Measurements from ENCODE around the gene ANAPC2.

ANAPC2 gene

DNA sequence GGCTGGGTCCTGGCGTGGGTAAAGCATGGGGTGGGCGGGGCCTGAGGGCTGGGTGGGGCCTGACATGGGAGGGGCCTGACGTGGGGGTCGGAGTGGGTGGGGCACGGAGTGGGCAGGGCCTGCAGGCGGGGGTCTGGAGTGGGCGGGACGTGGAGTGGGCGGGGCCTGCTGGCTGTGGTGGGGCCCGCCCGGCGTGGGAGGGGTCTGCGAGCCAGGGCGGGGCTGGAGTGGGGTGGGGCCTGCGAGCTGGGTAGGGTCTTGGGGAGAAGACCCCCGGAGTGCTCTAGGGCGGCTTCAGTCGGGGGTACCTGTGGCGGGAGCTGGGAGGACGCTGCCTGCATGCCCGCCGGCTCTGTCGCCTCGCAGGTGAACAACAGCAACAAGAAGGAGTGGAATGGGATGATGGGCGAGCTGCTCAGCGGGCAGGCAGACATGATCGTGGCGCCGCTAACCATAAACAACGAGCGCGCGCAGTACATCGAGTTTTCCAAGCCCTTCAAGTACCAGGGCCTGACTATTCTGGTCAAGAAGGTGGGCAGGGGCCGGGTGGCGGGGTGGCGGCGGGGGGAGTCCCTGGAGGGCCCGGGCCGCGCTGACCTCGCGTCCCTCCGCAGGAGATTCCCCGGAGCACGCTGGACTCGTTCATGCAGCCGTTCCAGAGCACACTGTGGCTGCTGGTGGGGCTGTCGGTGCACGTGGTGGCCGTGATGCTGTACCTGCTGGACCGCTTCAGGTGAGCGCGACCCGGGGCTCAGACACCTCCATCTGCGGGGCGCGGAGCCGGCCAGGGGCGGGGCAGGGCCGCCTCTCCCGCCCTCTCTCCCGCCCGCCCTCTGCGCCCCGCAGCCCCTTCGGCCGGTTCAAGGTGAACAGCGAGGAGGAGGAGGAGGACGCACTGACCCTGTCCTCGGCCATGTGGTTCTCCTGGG is 26.5 kb downstream of the ANAPC2 start:
- no peak for DNase-seq (ENCODE audit: low spot score)

DNA sequence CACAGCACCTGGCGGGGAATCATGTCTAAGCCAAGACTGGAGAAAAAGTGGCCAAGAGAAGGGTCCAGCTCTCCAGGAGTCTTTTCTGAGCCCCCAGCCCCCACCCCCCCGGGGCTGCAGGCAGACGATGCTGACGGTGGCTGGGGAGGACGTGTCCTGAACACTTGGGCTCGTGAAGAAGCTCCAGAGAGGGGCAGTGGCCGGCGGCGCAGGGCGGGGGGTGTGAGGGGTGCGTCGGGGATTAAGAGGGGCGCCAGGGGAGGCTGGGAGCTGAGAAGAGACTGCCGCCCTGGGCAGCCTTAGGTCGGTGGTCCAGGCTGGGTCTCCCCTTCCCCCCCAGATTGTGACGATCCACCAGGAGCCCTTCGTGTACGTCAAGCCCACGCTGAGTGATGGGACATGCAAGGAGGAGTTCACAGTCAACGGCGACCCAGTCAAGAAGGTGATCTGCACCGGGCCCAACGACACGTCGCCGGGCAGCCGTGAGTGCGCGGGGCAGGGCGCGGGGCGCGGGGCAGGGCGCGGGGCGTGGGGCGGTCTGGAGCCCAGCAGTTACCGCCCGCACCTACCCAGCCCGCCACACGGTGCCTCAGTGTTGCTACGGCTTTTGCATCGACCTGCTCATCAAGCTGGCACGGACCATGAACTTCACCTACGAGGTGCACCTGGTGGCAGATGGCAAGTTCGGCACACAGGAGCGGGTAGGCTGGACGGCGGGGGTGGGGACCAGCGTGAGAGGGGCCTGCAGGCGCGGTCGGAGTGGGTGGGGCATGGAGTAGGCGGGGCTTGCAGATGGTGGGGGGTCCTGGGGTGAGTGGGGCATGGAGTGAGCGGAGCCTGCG is 27.4 kb downstream of the ANAPC2 start:
- DNase-seq (ENCODE audit: low spot score) = no peak

DNA sequence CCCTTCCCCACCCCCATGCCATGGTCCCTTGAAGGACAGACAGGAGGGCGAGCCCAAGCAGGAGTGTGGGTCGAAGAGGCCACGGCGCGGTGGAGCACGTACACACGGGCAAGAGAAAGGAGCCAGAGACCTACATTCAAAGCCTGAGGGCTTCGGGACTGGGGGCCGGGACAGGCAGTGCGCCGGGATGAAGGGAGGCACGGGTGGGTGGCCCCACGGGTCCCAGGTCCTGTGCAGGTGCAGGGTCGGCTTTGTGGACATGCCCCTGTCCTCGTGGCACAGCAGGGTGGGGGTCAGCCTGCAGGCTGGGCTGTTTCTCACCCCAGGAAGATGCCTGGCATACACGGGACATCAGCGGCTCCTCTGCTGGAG is 28.3 kb downstream of the ANAPC2 start:
- DNase-seq (ENCODE audit: low spot score) = no peak

DNA sequence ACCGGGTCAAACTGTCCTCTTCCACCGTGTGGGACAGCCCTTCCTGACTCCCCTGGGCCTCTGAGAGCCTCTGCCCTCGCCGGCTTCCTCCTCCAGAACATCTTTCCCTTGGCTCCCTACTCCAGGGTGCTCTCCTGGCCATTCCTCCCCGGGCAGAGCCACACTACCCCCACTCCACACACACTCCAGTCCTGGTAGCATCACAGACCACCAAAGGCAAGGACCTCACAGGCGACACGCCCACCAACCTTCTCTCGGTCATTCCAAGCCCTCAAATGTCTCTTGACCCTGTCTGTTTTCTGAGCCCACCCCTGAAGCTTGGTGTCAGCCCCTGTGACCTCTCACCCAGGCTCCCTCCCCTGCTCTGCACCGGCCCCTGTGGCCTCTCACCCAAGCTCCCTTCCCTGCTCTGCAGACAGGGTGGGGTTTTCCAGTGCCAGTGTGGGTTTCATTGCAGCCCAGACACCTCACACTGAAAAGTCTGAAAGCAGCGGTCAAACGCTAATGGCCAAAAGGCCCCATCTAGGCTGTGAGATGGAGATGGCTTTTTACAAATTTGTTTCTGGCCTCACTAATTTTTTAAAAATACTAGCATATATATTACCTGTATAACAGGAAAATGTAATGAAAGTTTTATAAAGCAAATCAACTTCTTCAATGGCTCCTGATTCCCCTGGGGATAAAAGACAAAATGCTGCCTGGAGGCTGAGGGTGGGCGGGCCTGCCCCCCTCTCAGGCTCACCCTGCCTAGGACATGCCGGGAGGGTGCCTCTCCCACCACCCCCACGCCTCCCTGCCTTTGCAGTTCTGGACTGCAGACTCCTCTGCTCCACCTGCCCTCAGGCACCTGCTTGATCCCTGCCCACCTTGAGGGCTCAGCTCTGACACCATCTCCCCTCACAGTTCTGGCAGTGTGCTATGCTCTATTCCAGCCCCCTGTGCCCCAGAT is 29.0 kb downstream of the ANAPC2 start:
- no peak for DNase-seq (ENCODE audit: low spot score)

DNA sequence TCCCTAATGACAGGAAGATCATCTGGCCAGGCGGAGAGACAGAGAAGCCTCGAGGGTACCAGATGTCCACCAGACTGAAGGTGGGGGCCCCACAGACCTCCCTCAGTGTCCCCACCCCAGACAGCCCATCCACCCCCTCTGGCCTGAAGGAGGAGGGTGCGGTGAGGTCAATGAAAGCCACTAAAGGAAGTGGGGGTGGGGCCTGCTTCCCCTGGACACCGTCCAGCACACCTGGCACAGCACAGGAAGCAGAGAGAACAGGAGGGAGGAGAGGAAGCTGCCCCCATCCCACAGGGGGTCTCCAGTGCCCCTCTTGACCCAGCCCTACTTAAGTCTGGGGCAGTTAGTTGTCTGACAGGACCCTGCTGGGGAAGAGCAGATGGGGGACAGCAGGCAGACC is 29.7 kb downstream of the ANAPC2 start:
- no peak for DNase-seq (ENCODE audit: low spot score)

DNA sequence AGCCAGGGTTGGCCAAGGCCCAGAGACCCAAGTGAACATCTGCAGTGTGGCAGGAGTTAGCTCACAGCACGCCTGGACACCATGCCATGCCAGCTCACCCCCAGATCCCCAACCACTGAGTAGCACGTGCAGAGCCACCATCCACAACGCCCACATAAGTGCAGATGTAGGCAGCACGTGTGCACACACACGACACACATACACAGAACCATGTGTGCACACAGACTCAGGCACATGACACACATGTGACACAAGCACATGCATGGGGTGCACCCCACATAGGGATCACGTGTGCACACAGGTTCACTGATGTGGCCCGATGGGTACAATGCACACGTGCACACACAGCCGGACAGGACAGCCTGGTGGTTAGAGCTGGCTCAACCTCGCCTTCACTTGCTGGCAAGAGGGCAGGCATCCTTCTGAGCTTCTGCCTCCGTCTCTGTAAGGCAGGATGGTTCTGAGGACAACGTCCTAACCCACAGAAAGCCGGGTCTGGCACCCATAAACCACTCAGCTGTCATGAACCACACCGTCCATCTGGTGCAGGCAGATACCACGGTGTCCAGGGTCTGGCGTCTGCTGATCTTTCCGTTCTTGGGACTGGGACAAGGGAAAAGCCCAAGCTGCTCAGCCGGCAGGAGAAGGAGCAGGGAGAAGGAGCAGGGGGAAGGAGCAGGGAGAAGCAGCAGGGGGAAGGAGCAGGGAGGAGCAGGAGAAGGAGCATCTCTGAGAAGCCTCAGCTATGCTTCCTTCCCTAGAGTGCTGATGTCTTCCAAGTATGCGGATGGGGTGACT is 30.5 kb downstream of the ANAPC2 start:
- DNase-seq (ENCODE audit: low spot score) = no peak

DNA sequence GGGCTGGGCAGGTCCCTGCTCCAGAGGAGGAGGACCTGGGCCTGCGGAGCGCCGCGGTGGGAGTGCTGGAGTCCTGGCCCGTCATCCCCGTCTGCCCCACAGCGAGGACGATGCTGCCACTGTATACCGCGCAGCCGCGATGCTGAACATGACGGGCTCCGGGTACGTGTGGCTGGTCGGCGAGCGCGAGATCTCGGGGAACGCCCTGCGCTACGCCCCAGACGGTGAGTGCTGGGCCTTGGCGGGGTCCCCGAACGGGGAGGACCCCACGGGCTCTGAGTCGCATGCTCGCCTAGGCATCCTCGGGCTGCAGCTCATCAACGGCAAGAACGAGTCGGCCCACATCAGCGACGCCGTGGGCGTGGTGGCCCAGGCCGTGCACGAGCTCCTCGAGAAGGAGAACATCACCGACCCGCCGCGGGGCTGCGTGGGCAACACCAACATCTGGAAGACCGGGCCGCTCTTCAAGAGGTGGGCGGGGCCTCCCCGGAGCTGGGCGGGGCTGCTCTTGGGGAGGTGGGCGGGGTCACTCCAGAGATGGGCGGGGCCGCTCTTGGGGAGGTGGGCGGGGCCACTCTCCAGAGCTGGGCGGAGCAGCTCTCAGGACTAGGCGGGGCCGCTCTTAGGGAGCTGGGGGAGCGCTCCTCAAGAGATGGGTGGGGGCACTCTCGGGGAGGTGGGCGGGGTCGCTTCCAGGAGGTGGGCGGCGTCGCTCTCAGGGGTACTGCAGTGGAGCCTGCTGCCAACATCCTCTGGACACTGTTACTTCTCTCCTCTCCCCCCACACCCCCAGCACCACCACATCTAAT is 31.6 kb downstream of the ANAPC2 start:
- no peak for DNase-seq (ENCODE audit: low spot score)

DNA sequence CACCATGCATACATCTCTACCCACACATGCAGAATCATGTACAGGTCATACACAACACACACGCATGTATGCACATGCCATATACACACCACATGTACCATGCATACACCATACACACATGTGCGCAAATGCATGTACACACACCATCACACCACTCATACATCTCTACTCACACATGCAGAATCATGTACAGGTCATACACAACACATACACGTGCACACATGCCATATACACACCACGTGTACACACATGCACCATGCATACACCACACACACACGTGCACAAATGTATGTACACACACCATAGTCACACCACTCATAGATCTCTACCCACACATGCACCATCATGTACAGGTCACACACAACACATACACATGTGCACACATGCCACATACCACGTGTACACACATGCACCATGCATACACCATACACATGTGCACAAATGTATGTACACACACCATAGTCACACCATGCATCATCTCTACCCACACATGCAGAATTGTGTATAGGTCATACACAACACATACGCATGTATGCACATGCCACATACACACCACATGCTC is 35.4 kb downstream of the ANAPC2 start:
- no peak for DNase-seq (ENCODE audit: low spot score)

DNA sequence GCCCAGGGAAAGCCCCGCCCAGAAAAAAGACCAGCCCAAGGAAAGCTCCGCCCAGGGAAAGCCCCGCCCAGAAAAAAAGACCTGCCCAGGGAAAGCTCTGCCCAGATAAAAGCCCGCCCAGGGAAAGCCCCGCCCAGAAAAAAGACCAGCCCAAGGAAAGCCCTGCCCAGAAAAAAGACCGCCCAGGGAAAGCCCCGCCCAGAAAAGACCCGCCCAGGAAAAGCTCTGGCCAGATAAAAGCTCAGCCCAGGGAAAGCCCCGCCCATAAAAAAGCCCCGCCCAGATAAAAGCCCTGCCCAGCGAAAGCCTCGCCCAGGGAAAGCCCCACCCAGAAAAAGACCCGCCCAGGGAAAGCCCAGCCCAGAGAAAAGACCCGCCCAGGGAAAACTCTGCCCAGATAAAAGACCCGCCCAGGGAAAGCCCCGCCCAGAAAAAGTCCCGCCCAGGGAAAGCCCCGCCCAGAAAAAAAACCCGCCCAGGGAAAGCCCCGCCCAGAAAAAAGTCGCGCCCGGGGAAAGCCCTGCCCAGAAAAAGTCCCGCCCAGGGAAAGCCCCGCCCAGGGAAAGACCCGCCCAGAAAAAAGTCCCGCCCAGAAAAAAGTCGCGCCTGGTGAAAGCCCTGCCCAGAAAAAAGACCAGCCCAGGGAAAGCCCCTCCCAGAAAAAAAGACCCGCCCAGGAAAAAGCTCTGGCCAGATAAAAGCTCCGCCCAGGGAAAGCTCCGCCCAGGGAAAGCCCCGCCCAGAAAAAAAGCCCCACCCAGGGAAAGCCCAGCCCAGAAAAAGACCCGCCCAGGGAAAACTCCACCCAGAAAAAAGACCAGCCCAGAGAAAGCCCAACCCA is 37.5 kb downstream of the ANAPC2 start:
- no peak for DNase-seq (ENCODE audit: low spot score)

DNA sequence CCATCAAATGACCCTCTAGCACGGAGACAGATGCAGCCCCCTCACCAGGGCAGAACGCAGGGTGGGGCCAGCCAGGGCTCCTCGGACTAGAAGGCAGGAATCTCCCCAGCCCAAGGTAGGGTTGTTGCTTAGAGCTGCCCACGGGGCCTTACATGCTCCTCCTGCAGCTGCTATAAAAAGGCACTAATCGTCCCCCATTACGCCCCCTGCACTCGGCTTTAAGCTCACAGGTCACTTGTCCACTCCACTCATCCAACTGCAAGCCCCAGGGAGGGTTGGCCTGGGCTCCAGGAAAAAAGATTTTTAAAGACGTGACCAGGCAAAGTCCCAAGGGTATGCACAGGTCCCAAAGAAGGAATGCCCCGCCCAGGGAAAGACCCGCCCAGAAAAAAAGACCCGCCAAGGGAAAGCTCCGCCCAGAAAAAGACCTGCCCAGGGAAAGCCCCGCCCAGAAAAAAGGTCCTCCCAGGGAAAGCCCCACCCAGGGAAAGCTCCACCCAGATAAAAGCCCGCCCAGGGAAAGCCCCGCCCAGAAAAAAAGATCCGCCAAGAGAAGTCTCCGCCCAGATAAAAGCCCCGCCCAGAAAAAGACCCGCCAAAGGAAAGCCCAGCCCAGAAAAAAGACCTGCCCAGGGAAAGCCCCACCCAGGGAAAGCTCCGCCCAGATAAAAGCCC is 38.3 kb downstream of the ANAPC2 start:
- DNase-seq (ENCODE audit: low spot score) = no peak

DNA sequence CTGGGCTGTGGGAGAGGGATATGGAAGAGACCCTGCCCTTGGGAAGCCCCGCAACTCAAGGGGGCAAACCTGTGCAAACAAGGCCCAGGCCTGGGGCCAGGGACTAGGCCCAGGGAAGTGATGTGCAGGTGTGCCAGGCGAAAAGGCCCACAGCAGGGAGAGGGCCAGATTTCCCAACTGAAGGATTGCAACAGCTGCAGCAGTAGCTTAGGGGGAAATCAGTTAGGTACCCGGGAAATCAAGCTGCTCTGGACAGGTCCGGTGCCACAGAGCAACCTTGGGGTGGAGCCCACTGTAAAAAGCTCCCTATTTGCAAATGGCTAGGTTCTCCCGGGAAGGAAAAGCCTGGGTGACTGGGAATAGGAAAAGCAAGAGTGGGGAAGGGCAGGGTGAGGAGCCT is 39.0 kb downstream of the ANAPC2 start:
- no peak for DNase-seq (ENCODE audit: low spot score)

DNA sequence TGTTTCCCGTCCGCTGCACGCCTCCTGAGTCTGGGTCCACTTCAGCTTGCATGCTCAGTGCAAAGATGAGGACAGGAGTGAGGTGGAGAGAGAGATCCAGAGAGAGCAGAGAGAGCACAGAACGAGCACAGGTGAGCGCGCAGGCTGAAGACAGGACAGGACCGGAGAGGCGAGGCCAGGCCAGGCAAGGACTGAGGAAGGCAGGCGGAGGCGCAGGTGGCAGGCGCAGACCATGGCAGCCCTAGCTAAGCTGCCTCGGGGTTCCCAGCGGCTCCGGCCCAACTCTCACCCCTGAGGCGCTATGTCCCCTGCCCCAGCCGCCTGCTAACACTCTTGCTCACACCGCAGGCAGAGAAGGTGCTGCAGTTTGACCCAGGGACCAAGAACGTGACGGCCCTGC is 39.7 kb downstream of the ANAPC2 start:
- DNase-seq (ENCODE audit: low spot score) = no peak

DNA sequence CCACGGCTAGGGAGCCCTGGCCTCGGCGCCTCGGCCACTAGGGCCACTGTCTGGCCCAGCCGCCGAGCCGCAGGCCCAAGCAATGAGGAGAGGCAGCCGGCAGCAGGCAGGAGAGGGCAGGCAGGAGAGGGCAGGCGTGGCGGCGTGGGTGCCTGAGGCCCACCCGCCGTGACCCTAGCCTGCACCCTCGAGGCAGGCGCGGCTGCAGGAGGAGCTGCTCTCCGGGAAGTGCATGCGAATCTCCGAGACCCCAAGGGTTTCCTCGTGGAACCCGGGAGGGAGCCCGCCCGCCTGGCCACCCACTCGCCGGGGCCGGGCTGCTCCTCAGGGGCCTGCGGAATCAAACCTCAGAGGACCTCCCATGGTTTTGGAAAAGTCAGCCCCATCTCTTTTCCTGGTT is 40.1 kb downstream of the ANAPC2 start:
- DNase-seq (ENCODE audit: low spot score) = no peak

DNA sequence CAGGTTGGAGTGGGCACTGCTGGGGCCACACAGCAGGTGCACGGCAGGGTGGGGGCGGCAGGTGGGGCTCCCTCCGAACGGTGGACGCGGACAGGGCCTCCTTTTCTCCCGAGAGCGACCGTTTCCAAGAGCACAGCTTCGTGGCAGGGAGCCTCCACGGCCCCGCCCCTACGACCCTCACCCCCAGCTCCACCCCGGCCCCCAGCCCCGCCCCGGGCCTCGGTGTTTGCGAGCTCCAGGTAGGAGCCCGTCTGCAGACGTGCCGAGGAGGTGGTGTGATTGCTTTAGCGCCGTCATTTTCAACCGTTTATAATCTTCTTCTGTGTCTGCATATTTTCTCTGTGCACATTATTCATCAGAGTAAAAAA is 40.6 kb downstream of the ANAPC2 start:
- DNase-seq (ENCODE audit: low spot score) = no peak

DNA sequence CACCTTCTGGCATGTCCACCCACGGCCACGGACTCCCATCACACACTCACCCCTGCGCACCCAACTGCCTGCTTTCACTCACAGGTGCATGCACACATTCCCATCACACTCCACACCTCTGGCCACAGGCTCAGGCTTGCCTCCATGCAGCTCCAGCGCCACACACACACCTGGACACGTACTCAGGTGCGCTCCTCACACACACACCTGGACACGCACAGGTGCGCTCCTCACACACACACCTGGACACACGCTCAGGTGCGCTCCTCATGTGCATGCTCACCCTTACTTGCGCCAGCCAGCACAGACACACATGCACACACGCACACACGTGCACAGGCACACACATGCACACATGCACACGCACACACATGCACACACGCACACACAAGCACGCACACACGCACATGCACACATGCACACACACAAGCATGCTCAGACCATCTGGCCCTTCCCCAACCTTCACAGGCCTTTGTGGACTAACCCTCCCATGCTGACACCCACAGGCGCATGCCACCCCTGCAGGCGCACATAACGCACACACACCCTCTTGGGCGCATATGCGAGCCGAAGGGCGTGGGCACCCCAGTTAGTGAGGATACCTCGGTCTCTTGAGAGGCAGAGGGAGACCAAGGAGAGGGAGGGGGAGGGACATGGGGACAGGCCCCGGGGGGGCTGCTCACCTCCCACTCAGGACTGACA is 41.1 kb downstream of the ANAPC2 start:
- DNase-seq (ENCODE audit: low spot score) = no peak

DNA sequence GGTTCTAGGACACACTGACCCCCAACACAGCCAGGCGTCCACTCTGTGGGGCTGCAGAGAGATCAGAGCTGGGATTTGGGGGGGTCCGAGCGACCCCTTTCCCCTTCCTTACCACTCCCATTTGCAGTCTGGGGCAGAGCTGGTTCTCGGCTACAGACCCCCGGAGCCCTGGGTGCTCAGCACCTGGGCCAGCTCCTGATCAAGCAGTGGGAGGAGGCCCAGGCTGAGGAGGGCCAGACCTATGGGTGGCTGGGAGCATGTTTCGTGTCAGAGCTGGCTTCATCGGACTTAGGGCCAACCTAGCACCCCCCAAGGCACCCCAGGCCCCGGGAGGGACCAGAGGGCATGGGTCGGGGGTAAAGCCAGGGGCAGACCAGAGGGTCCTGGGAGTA is 41.8 kb downstream of the ANAPC2 start:
- DNase-seq (ENCODE audit: low spot score) = no peak

DNA sequence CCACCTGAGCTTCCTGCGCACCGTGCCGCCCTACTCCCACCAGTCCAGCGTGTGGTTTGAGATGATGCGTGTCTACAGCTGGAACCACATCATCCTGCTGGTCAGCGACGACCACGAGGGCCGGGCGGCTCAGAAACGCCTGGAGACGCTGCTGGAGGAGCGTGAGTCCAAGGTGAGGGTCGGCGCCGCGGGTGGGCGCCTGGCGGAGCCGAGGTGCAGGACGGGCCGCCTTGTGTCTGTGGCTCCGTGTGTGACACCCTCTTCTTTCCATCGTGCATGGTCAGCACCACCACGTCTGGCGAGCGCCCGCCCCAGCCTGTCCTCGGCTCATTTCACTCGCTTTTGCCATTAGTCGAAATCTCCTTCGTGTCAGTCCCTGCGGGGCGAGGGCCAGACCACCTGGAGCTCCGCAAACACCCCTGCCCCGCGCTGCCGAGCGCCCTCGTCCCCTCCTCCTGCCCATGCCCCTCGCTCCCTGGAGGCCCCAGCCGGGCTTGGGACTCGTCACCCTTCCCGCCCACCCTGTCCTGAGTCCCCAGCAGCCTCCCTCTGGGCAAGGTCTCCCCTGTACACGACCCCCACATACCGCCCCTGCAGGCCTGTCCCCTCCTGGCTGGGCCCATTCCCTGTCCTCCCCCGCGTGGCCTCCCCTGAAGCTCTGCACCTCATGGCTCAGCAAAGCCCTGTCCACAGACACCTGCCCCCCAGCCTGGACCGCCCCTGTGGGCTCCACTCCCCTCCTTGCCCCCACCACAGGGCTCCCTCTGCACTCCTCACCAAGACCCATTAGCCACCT is 42.4 kb downstream of the ANAPC2 start:
- DNase-seq (ENCODE audit: low spot score) = no peak
